Measurements from ENCODE around the gene RALGAPA2. TPM values are rescaled to one million over a fixed set of nuclear protein-coding genes. Genes with fewer than 3 reads are reported as not detected.

Gene RALGAPA2
- total RNA-seq, 1 donor from 2014 or later = 30.3 TPM

GRCh38 chr20:20491784-20492264 lies 220.6 kb downstream of the RALGAPA2 start:
- Mint-ChIP-seq H3K36me3 (ENCODE audit: low read depth, unreplicated experiment) (peaks cover 6% of the 10 kb centered on the region), H3K9me3 (ENCODE audit: unreplicated experiment) (peaks cover 3% of the 10 kb centered on the region), H3K27me3 (ENCODE audit: unreplicated experiment) (no peaks in the 10 kb centered on the region), H3K4me1 (ENCODE audit: unreplicated experiment) (peaks cover 16% of the 10 kb centered on the region), H3K4me3 (ENCODE audit: unreplicated experiment) (no peak overlapping the region), H3K27ac (ENCODE audit: unreplicated experiment) (peak overlapping the region; percentile 95)
- DNase-seq (ENCODE audit: low spot score) = no peak
- no peak for TF ChIP-seq CTCF (IDR thresholded peaks at IDR 0.05; ENCODE audit: unreplicated experiment)

- peaks cover 3% of the 10 kb centered on the region for H3K9me3 Mint-ChIP-seq (ENCODE audit: unreplicated experiment)
- no peak overlapping the region for H3K4me3 Mint-ChIP-seq (ENCODE audit: unreplicated experiment)
- H3K27ac Mint-ChIP-seq (ENCODE audit: unreplicated experiment) = peak overlapping the region; percentile 95
- peaks cover 9% of the 10 kb centered on the region for H3K36me3 Mint-ChIP-seq (ENCODE audit: low read depth, unreplicated experiment)
- H3K4me1 Mint-ChIP-seq (ENCODE audit: unreplicated experiment) = peaks cover 16% of the 10 kb centered on the region
- H3K27me3 Mint-ChIP-seq (ENCODE audit: unreplicated experiment) = no peaks in the 10 kb centered on the region
- no peak for DNase-seq (ENCODE audit: low spot score)
- no peak for TF ChIP-seq CTCF (IDR thresholded peaks at IDR 0.05; ENCODE audit: unreplicated experiment)
Measured at GRCh38 chr20:20491110-20491783, 221.2 kb downstream of the RALGAPA2 start.

GRCh38 chr20:20490673-20491072 lies 221.8 kb downstream of the RALGAPA2 start:
- peaks cover 16% of the 10 kb centered on the region for H3K4me1 Mint-ChIP-seq (ENCODE audit: unreplicated experiment)
- H3K36me3 Mint-ChIP-seq (ENCODE audit: low read depth, unreplicated experiment) = peaks cover 9% of the 10 kb centered on the region
- TF ChIP-seq CTCF (IDR thresholded peaks at IDR 0.05; ENCODE audit: unreplicated experiment) = no peak
- no peak for DNase-seq (ENCODE audit: low spot score)
- H3K4me3 Mint-ChIP-seq (ENCODE audit: unreplicated experiment) = no peak overlapping the region
- no peaks in the 10 kb centered on the region for H3K27me3 Mint-ChIP-seq (ENCODE audit: unreplicated experiment)
- peaks cover 3% of the 10 kb centered on the region for H3K9me3 Mint-ChIP-seq (ENCODE audit: unreplicated experiment)
- H3K27ac Mint-ChIP-seq (ENCODE audit: unreplicated experiment) = no peak overlapping the region

- Mint-ChIP-seq H3K27me3 (ENCODE audit: unreplicated experiment) (no peaks in the 10 kb centered on the region), H3K9me3 (ENCODE audit: unreplicated experiment) (peaks cover 3% of the 10 kb centered on the region), H3K4me1 (ENCODE audit: unreplicated experiment) (peaks cover 16% of the 10 kb centered on the region), H3K4me3 (ENCODE audit: unreplicated experiment) (no peak overlapping the region), H3K27ac (ENCODE audit: unreplicated experiment) (no peak overlapping the region), H3K36me3 (ENCODE audit: low read depth, unreplicated experiment) (peaks cover 9% of the 10 kb centered on the region)
- DNase-seq (ENCODE audit: low spot score) = no peak
- TF ChIP-seq CTCF (IDR thresholded peaks at IDR 0.05; ENCODE audit: unreplicated experiment) = no peak
Measured at GRCh38 chr20:20489648-20490341, 222.6 kb downstream of the RALGAPA2 start.

GRCh38 chr20:20489054-20489453 lies 223.4 kb downstream of the RALGAPA2 start:
- Mint-ChIP-seq H3K27me3 (ENCODE audit: unreplicated experiment) (no peaks in the 10 kb centered on the region), H3K4me1 (ENCODE audit: unreplicated experiment) (peaks cover 16% of the 10 kb centered on the region), H3K9me3 (ENCODE audit: unreplicated experiment) (peaks cover 3% of the 10 kb centered on the region), H3K4me3 (ENCODE audit: unreplicated experiment) (no peak overlapping the region), H3K27ac (ENCODE audit: unreplicated experiment) (no peak overlapping the region), H3K36me3 (ENCODE audit: low read depth, unreplicated experiment) (peaks cover 9% of the 10 kb centered on the region)
- no peak for DNase-seq (ENCODE audit: low spot score)
- TF ChIP-seq CTCF (IDR thresholded peaks at IDR 0.05; ENCODE audit: unreplicated experiment) = no peak
